GM12878 (cell line): Measurements from ENCODE around the gene SPATA32. TPM values are rescaled to one million over a fixed set of nuclear protein-coding genes. Genes with fewer than 3 reads are reported as not detected.

Source experiments
- ASH2L ChIP-seq: fragments of 300-600, 200-600 bp; sonication (generic); IDR thresholded peaks from 2 replicates; pipeline ENCODE4 v1.6.1; 2017; ENCODE audit warnings: low read depth, mild to moderate bottlenecking, borderline replicate concordance
- CHD2 ChIP-seq: IDR thresholded peaks from 2 replicates; pipeline ENCODE4 v1.6.1; 2011; ENCODE audit warnings: low read depth, low read length, improper control_type of control experiment, borderline replicate concordance
- CREB1 ChIP-seq: IDR thresholded peaks from 2 replicates; pipeline ENCODE4 v1.6.1; 2012; ENCODE audit warnings: low read depth, mild to moderate bottlenecking, inconsistent platforms
- EED ChIP-seq: sonication (generic); IDR thresholded peaks from 2 replicates; pipeline ENCODE4 v1.6.1; 2016; ENCODE audit warnings: antibody characterized with exemption, low read depth
- ETV6 ChIP-seq, 2 experiments: fragments of 450-650 bp in 1 of 2; IDR thresholded peaks in 1 of 2; conservative IDR thresholded peaks in 1 of 2; 2 replicates each; pipeline ENCODE4 v1.6.1; 2014; ENCODE audit warnings: antibody characterized with exemption in 1 of 2, borderline replicate concordance in 1 of 2, low read depth in 1 of 2, mild to moderate bottlenecking in 1 of 2, moderate library complexity in 1 of 2
- IRF3 ChIP-seq: fragments of 450-650 bp; IDR thresholded peaks from 2 replicates; pipeline ENCODE4 v1.6.1; 2014; ENCODE audit warnings: mild to moderate bottlenecking
- IRF4 ChIP-seq: IDR thresholded peaks from 2 replicates; pipeline ENCODE4 v1.6.1; 2011; ENCODE audit warnings: low read depth, low read length
- IRF5 ChIP-seq: fragments of 450-650 bp; IDR thresholded peaks from 2 replicates; pipeline ENCODE4 v1.6.1; 2017; ENCODE audit warnings: borderline replicate concordance
- LARP7 ChIP-seq: fragments of 450-650 bp; IDR thresholded peaks from 2 replicates; pipeline ENCODE4 v1.6.1; 2017; ENCODE audit warnings: mild to moderate bottlenecking
- MAX ChIP-seq: IDR thresholded peaks from 2 replicates; pipeline ENCODE4 v1.6.1; 2012; ENCODE audit warnings: low read depth, low read length, improper control_type of control experiment
- MEF2B ChIP-seq: fragments of 450-650 bp; IDR thresholded peaks from 2 replicates; pipeline ENCODE4 v1.6.1; 2018; ENCODE audit warnings: mild to moderate bottlenecking, moderate library complexity; ENCODE audit not compliant: partially characterized antibody, poor library complexity, severe bottlenecking
- NFXL1 ChIP-seq: fragments of 450-650 bp; IDR thresholded peaks from 2 replicates; pipeline ENCODE4 v1.6.1; 2017; ENCODE audit warnings: antibody characterized with exemption, mild to moderate bottlenecking, borderline replicate concordance
- PML ChIP-seq: IDR thresholded peaks from 2 replicates; pipeline ENCODE4 v1.6.1; 2012; ENCODE audit warnings: low read length, inconsistent platforms
- RELB ChIP-seq: fragments of 450-650 bp; IDR thresholded peaks from 2 replicates; pipeline ENCODE4 v1.6.1; 2017; ENCODE audit warnings: low read depth, mild to moderate bottlenecking, moderate library complexity
- SMAD1 ChIP-seq: fragments of 450-650 bp; IDR thresholded peaks from 2 replicates; pipeline ENCODE4 v1.6.1; 2018; ENCODE audit warnings: mild to moderate bottlenecking, low read depth; ENCODE audit not compliant: partially characterized antibody
- ZBTB11 ChIP-seq: fragments of 450-650 bp; formaldehyde crosslinking; IDR thresholded peaks from 2 replicates; pipeline ENCODE4 v1.5.0; 2022; ENCODE audit warnings: mild to moderate bottlenecking, missing genetic modification characterization
- polyA plus RNA-seq, 11 experiments: library from polyadenylated mRNA; depleted of rRNA in 4 of 11; unstranded in 6 of 11; stranded (reverse) in 5 of 11; fragments of >200 nt; fragmentation: Nextera tagmentation in 4 of 11; fragmentation: Illumina TruSeq in 1 of 11; extraction: Ambion mirVana in 4 of 11; extraction: Trizol in 1 of 11; gene quantifications; 1 replicate in 1 of 11; 2 replicates in 10 of 11; pipeline versions ENCODE4 v1.2.1 to v1.2.3, GENCODE V29; 2011 to 2016; ENCODE audit warnings: inconsistent platforms in 2 of 11, missing spikeins in 2 of 11, low read depth in 1 of 11
- total RNA-seq, 4 experiments: library from RNA; depleted of rRNA in 3 of 4; stranded (reverse); fragments of >200 nt in 3 of 4; fragmentation: Illumina TruSeq in 1 of 4; extraction: Trizol in 1 of 4; gene quantifications; 2 replicates each; pipeline versions ENCODE4 v1.2.1 to v1.2.3, GENCODE V29; 2013 to 2021

The SPATA32 gene
- total and polyA plus RNA-seq, 10 of the 15 experiments (the other 5 are each of a cell fraction or from before 2014, with no cell fraction given) = 0.03 to 0.35 (median 0.11) TPM; not detected in 3

GRCh38 chr17:45223539-45224528 lies 38.1 kb downstream of the SPATA32 start (continued):
- TF ChIP-seq IRF5 (no peak), PML (no peak), ZBTB11 (no peak), ETV6 (conservative IDR thresholded peaks at IDR 0.05 in 1 of 2, IDR thresholded peaks at IDR 0.05 in 1 of 2; ENCODE audit: borderline replicate concordance in 1 of 2, low read depth in 1 of 2) (no peak), LARP7 (0 out of 2 replicates have a peak, but pooled peaks have one; percentile 4), EED (peak; percentile 33; the same call in 1 of the 2 replicates), MAX (no peak), NFXL1 (no peak), ASH2L (no peak), IRF4 (0 out of 2 replicates have a peak, but pooled peaks have one; percentile 26), IRF3 (no peak), MEF2B (peak; percentile 42), CREB1 (no peak), SMAD1 (peak; percentile 47), RELB (peak; percentile 49; the same call in 1 of the 2 replicates), CHD2 (peak; percentile 33; the same call in 1 of the 2 replicates)
- TF ChIP-seq, all 136 proteins: peak for 24
